Measurements from ENCODE around the gene GCSAM.

DNA sequence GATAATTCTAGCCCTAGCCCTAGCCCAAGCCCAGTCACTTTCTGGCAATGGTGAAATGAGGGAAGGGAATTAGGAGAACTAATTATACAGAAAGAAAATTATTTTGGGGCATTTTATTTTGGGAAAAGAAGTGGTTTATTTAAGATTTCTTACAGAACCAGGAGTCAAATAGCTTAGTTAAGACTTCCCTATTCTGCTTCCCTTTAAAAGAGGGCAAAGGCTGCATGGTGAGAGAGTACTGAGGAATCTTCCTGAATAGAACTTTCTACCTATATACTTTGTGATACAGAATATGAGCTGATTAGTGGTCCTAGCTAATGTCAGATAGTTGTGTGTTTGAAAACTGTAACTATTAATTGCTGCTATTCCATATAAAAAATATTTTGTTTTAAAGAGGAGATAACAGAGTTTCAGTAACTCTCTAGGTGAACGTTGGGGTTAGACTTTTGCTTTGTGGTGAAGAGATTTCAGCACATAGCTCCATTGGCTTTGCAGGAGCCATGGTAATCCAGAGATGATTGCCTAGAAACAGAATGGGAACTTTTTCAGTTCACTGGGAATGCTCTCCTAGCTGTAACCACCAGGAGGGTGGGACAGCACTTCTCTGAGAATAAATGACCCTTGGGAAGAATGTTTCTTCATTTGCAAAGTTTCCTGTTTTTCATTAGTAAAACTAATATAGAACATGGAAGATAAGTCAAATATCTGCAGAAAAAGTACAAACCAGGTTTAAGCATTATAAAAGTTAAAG, 5.3 kb upstream of the GCSAM start:
- no peak for TF ChIP-seq MAX (IDR thresholded peaks at IDR 0.05)
- TF ChIP-seq, protein P1, sequence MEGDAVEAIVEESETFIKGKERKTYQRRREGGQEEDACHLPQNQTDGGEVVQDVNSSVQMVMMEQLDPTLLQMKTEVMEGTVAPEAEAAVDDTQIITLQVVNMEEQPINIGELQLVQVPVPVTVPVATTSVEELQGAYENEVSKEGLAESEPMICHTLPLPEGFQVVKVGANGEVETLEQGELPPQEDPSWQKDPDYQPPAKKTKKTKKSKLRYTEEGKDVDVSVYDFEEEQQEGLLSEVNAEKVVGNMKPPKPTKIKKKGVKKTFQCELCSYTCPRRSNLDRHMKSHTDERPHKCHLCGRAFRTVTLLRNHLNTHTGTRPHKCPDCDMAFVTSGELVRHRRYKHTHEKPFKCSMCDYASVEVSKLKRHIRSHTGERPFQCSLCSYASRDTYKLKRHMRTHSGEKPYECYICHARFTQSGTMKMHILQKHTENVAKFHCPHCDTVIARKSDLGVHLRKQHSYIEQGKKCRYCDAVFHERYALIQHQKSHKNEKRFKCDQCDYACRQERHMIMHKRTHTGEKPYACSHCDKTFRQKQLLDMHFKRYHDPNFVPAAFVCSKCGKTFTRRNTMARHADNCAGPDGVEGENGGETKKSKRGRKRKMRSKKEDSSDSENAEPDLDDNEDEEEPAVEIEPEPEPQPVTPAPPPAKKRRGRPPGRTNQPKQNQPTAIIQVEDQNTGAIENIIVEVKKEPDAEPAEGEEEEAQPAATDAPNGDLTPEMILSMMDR (IDR thresholded peaks at IDR 0.05; ENCODE audit: low read depth, low read length, missing input control) = no peak

All from liver (tissue), 2 donors.